CD4-positive, alpha-beta T cell treated with Interferon alpha-2 for 1 hour (primary cell): ENCODE results near the gene DUOXA1.
A peak's percentile ranks its signal among the peaks of the same experiment; 100 is the strongest.

Experiments
- DNase-seq, 2 donors: peaks; one replicate each; pipeline ENCODE4 v3.0.0-alpha.2; 2020 to 2022

The DUOXA1 gene

DNA sequence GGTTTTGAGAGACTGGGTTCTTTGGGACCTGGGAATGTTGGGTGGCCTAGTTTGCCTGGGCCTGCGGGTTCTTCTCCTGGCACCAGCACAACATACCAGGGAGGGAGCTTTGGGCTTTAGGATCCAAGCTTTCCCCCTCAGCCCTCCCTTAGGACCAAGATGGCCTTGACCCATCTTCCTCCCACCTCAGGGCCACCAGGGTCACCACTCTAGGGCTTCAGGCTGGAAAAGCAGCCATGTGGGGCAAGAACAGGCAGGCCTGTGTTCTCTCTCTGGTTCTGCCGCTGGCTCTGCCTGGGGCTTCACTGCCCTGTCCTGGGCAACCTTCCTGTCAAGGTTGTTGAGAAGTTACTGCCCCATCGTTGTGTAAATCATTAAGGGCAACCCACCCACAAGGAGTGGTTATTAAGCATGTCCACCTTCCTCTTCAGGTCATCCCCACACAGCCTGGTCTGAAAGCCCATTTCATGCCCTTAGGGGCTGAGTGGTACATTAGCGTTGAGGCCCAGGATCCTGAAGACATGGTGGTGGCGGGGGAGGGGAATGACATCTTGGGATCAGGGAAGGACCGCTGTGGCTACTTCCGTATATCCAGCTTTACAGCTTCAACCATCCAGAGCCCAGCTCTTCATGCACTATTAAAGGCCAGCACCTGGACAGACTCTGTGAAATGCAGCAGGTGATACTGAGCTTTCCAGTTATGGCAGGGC is 767 bp upstream of the DUOXA1 start:
- no peak for DNase-seq

DNA sequence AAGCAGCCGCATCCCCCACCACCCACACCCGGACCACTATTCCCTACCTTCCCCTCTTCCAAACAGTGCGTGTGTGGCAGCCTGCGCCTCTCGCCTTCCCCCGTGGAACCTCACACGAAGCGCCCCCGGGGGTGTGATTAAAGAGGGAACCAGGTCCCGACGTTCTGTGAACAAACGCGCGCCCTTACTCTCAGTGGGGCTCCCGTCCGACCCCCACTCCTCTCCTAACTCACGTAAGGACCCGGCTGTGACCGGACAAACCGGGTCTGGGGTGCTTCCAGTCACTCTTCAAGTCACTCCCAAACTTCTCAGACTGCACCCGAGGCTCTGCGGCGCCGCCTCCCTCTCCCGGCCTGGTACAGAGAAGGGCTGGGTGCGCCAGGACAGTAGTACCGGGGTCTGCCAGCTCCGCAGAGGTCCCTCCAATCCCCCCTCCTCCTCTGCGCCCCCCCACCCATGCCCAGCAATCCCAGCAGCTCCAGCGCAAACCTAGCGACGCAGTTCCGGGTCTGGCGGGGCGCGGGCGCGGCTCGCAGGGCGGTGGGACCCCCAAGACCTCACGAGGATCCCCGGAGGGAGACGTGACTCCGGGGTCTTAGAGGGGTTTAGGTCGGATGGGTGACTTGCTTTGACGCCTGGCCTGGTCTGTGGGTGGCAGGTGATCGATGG is 574 bp downstream of the DUOXA1 start:
- DNase-seq: no peak

DNA sequence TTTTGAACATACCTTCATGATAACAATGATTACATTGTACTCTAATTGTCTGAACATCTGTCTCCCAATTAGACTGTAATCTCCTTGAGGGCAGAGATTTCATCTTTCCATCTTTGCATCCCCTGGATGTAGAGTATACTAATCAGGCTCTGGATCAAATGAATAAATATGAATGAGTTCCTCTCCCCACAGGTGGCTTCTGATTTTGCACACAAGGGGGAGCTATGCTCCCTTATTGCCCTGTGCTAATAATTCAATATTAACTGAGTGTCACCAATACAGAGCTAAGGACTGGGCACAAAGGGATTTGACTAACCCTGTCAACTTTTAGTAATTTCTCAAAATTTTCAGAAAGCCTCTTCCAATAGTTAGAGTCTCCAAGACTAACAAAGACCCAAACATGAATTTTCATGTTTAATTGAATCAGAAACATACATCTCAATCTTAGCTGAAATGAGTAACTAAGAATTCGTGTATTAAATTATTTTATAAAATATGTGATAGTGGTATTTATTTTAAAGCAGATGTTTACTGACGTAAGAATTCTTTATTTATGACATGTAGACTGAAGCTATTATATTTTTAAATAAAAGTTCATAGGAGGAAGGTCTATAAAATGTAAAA is 3.0 kb downstream of the DUOXA1 start:
- peak; percentile 39 to 69 for DNase-seq

DNA sequence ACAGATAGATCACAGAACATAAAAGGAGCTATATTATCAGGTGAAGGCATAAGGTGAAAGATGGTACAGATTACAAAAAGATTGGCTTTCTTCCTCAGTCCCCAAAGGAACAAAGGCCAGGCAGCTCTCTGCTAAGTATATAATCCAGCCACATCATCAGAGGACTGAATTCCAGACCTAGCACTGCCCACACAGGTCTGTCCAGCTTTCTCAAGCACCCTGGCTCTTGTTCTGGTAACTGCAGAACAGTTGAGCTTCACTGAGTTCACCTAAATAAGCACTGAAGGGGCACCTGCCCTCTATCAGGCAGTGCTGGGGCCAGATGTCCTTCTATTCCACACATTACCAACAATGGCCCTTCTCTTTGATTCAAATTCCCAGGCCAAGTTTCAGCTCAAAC is 6.3 kb downstream of the DUOXA1 start:
- no peak for DNase-seq

DNA sequence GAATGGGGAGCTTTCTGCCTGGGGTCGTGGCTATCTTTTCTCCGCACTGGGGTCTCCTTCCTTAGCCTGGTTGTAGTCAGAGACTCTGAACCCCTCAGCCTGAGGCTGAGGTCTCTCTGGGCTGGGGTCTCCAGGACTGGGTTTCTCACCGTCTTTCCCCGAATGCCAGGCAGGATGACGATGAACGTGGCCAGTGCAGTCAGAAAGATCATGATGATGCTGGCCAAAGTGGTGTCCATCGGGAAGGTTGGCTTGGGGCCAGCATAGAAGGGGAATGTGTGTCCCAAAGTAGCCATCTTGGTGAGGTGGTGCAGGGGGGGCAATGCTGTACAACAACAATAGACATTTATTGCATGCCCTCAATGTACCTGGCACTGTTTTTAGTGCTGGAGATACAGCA is 7.0 kb downstream of the DUOXA1 start:
- no peak for DNase-seq

DNA sequence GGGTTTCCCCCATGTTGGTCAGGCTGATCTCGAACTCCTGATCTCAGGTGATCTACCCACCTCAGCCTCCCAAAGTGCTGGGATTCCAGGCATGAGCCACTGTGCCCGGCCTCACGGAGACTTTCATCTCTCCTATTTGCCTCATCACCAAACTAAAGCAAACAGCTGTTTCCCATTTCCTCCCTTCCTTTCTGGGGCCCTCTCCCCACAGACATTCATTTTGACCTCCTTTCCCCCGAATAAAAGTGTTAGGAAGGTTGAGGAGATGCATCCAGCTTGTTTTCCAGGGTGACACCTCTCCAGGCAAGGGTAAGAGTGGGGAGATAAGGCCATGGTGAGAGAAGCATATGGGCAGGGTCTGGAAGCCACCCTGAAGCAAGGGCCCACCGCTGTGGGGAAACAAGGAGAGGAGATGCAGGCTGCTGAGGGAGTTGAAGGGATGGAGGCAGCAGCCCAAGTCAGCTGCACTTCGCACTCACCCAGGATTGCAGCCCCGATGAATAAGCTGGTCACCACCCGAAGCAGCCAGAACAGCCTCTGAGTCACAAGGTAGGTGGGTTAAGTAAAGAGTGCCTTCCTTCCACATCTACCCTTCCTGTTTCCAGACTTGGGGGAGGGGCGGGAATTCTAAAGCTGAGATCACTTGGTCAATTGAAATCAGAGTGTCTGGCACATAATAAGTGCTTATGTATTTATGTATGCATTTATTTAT is 7.8 kb downstream of the DUOXA1 start:
- DNase-seq: no peak

DNA sequence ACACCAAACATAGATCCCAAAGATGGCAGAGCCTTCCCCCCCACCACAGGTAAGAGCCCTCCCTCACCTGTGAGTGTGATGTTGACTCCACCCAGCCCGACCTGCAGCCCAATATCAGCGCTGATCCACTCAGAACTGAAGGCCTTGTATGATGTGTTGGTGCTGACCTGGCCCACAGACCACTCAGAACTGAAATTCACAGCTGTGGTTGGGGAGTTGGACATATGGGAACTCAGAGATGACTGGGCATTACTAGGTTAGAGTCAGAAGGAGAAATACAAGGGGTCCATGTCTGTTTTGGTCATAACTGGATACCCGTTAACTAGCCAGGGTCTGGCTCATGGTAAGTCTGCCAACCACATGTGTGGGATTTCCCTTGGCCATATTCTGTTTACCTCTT is 8.7 kb downstream of the DUOXA1 start:
- no peak for DNase-seq

DNA sequence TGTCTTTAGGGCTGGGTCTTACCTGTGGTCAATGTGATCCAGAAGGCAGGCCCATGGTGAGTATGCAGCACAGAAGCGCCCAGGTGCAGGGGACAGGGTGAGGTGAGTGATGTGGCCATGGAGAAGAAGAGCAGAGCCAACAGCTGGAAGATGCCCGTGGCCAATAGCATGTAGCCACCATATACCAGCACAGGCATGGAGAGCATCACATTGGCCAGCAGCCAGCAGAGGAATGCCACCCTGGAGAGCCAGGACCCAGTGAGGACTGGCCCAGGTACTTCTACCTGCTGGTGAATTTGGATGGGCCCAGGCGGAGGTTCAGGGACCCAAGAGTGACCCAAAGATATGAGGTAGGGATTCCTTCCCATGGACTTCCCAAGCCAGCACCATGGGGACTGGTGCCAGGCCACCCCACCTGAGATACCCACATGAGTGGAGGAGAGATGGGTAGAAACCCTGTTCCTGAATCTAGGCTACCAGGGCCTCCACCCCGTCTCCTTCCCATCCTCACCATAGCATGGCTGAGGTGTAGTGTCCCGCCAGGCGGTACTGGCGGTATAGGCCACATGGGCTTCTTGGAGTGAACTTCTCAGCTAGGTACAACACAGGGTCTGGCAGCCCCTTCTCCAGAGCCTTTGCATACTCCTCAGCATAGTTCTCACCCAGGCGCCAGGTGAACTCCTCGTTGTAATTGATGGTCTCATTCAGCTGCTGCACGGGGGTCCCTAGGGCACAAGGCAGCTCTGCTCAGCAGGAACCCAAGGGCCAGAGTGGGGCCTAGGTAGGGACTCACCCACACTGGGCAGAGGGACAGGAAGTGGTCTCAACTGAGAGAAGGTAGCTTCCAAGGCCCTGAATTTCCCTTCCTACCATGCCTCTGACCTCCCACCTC is 9.4 kb downstream of the DUOXA1 start:
- no peak for DNase-seq

DNA sequence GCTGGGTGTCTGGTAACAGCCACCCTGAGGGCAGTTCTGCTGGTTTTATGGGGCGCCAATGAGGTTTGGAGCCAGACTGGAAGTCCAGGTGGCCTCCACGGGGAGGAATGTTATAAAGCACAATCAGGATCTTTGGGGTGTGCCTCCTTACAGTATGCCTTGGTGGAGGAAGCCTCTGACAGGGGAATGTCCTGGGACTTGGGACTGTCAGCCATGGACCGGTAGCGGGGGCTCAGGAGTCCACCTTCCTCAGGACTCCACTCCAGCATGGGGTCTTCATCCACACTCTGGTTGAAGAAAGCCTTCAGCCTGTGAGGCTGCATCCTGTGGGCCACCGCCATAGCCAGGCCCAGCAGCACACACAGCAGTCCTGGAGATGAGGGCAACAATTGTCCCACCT is 10.7 kb downstream of the DUOXA1 start:
- DNase-seq: no peak

DNA sequence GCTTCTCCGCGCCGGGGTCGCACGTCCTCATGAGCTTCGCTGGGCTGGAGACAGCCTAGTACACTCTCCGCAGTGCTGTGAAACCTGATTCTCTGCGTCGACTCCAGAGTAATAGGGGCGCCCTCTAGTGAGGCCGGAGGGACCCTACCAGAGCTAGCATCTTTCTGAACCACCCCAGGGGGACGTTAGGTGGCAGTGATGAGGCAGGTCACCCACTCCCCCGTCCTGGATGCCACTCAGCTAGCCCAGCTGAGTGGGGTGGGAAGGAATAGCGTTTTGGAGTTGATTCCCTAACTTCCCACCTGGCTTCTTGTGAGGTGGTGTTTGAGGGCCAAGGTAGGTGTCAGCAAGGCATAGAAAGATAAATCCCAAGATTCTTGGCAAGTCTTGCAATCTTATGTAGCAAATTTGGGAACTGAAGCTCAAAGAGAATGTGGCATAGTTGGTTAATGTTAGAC is 11.5 kb downstream of the DUOXA1 start:
- DNase-seq: peak; percentile 85

DNA sequence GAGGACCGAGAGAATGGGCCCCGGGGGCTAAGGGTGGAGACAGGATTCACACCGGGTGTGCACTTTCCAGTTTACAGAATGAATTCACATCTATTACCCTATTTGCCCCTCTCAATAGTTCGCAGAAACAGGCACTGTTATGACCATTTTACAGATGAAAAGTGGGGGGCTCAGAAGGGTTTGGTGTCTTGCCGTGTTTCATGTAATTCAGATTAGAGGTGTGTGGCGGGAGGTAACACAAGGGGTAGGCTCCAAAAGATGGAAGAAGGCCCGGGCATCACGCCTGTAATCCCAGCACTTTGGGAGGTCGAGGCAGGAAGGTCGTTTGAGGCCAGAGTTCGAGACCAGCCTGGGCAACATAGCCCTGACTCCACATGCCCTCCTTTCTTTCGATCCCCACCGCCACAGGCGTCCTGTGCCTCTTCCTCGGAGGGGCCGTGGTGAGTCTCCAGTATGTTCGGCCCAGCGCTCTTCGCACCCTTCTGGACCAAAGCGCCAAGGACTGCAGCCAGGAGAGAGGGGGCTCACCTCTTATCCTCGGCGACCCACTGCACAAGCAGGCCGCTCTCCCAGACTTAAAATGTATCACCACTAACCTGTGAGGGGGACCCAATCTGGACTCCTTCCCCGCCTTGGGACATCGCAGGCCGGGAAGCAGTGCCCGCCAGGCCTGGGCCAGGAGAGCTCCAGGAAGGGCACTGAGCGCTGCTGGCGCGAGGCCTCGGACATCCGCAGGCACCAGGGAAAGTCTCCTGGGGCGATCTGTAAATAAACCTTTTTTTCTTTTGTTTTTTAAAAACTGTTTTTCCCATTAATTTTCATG is 12.2 kb downstream of the DUOXA1 start:
- DNase-seq: no peak

DNA sequence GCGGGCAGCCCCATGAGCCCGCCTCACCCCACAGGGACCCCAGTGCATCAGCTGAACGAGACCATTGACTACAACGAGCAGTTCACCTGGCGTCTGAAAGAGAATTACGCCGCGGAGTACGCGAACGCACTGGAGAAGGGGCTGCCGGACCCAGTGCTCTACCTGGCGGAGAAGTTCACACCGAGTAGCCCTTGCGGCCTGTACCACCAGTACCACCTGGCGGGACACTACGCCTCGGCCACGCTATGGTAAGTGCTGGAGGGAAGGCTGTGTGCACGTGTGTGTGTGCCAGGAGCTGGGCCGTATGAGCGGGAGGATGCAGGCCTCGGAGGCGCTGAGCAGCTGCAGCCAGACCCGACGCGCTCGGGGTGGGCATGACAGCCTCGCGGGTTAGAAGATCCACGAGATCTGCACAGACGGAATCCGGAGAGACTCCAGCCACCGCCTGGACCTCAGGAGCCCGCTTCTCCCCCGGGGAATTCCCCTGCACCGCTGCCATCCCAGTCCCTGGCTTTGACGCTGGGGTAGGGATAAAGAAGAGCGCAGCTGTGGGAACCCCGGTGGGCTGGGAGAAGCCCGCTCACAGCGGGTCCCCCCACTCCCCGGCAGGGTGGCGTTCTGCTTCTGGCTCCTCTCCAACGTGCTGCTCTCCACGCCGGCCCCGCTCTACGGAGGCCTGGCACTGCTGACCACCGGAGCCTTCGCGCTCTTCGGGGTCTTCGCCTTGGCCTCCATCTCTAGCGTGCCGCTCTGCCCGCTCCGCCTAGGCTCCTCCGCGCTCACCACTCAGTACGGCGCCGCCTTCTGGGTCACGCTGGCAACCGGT is 13.0 kb downstream of the DUOXA1 start:
- DNase-seq: no peak

DNA sequence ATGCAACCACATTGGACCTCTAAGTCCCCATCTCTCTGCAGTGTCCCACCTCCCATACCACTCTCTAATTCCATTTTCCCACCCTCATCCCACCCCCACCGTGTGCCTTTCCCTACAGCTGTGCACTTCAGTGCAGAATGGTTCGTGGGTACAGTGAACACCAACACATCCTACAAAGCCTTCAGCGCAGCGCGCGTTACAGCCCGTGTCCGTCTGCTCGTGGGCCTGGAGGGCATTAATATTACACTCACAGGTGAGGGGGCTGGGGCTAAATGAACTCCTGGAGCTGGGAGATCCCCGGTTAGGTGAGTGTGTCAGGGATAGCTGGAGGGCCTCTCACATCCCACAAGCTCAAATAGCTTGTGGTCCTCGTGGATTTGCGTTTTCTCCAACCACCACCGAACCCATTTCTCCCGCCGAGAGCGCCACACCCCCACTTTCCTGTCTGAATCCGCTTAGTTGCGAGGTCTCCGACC is 13.6 kb downstream of the DUOXA1 start:
- DNase-seq: no peak

DNA sequence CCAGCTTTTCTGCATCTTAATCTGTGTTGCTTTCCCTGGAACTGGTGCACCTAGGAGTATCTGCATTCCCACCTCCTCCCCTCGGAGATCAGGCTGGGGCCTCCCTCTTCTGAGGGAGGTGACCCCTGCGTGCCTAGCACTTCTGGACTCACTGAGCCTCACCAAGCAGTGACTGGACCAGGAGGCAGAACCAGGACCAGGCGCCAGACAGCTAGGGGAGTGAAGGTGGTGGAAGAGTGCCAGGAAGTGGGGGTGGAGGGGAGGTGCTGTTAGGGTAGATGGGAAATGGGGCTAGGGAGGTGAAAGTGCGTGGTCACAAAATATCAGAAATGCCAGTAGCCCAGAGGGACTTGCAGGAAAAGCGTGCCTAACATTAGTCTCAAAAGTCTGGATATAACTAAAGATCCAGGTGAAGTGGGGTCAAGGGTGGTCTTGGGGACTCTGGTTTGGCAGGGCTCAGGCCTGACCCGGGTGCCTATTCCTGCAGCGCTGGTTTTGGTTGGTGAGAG is 14.3 kb downstream of the DUOXA1 start:
- no peak for DNase-seq

DNA sequence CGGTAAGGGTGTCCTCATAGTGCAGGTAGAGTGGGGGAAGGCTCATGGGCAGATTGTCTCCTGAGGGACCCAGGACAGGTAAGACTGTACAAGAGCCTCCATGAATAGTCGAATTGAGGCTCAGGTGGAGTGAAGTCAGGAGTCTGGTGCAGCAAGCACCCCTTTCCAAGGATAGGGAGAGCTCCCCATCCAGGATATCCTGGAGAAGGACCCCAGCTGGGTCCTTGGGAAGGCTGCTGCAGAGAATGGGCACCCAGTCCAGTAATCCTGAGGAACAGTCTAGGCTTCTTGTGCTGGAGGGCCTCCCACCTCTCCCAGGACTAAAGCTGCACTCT is 15.0 kb downstream of the DUOXA1 start:
- no peak for DNase-seq

DNA sequence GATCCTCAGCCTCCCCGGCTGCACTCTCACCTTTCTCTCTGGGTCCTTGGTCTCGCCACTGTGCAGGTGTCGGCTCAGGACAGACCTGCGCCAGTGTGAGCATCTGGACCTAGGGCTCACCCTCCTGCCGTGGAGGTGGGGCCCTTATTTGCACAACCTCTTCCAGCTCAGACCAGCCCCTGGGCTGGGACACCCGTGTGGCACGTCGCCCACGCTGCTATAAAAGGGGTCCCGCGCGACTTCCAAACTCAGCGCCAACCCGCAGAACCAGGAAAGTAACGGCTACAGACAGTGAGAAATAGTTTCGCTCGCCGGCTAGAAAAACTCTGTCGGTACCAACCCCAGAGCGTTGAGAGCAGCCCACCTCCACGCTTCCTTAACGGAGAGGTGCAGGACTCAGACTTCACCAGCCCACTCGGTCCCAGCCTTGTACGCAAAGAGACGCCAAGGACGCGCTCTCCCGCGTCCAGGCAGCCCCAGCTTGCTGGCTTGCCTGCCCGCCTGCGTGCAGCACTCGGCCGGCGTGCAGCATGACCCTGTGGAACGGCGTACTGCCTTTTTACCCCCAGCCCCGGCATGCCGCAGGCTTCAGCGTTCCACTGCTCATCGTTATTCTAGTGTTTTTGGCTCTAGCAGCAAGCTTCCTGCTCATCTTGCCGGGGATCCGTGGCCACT is 15.5 kb downstream of the DUOXA1 start, which contains the start of the genes DUOX2 and DUOXA2:
TSS of gene DUOX2 (minus strand) at position 97 of the 675 bp plus-strand sequence. CDS start 761 bp downstream, outside the sequence.
TSS of gene DUOXA2 (plus strand) at position 251 of the 675 bp plus-strand sequence. CDS start at position 531, 280 bp downstream.
- DNase-seq: no peak

DNA sequence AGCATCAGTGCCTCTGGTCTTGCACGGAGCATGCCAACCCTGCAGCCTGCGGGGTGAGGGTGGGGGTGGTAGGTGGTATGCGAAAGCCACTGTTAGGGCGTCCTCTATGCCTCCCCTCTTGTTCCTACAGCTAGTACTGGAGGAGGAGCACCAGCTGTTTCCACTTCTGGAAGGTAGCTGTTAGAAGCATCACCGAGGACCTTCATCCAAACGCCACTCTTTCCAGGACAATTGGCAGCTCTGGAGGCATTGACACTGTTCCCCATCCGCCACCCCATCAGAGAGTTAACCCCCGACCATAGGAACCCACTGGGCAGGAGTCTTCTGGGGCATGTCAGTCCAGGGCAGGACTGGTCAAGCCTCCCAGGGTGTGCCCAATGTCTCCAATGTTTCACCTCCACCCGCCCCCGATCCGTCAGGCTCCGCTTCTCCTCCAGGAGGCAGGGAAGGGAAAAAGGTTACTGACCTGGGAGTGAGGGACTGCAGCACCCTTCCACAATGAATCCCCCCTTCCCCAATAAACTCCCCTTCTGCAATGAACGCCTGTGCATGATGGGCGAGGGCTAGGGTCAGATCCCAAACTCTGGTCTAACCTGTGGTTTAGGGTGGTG is 16.2 kb downstream of the DUOXA1 start:
- no peak for DNase-seq

DNA sequence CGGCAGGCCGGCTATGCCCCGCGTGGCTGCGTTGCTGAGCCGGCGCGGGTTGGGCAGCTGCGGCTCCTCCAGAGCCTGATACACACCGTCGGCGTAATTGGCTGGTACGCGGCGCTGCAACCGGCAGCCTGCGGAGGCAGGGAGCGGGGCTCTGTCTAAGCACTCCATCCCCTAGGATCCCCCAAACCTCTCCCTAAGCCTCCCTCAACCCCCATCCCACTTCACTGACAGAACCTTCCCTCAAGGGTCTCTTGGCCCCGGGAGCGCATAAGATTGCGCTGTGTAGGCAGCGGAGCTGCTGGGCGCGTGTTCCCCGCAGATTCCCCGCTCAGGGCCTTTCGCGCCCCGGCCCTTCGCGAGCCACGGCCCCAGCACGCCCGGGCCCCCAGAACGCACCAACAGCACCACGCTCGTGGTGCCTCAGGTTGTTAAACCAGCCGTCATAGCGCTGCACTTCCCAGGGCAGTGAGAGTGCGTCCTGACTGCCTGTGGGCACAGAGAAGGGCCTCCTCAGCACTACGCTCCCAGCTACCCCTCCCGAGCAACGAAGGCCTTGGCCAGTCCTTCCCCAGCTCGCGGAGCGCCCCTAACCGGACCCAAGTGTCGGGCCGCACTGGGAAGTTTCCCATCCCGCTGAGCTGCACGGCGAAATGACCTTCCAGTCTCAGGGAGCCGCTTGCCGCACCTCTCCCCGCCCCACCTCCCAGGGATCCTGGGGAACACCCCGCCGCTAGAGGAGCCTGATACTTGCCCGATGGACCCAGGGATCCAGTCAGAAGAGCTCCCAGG is 16.9 kb downstream of the DUOXA1 start:
- no peak for DNase-seq
